Neuron (in vitro differentiated cells): Measurements from ENCODE around the gene STPG3.

Source experiments
- H2AFZ ChIP-seq: one replicate; pipeline ENCODE4 v1.6.1; 2013; ENCODE audit warnings: low read depth, mild to moderate bottlenecking, inconsistent platforms, low read length, moderate library complexity
- H3K27me3 ChIP-seq: one replicate; pipeline ENCODE4 v1.6.1; 2013; ENCODE audit warnings: low read length; ENCODE audit not compliant: insufficient read depth
- H3K36me3 ChIP-seq: one replicate; pipeline ENCODE4 v1.6.1; 2013; ENCODE audit warnings: low read length; ENCODE audit not compliant: insufficient read depth
- H3K4me1 ChIP-seq: one replicate; pipeline ENCODE4 v1.6.1; 2013; ENCODE audit warnings: low read length; ENCODE audit not compliant: insufficient read depth
- H3K4me3 ChIP-seq: 2 replicates; pipeline ENCODE4 v1.5.1; 2013; ENCODE audit warnings: mild to moderate bottlenecking, low read length, moderate library complexity
- H3K9me3 ChIP-seq: one replicate; pipeline ENCODE4 v1.6.1; 2013; ENCODE audit warnings: low read length

The STPG3 gene

GRCh38 chr9:137217276-137218211 is 33.5 kb upstream of the STPG3 start:
- H3K9me3 ChIP-seq: no peaks in the 10 kb centered on the region
- H3K27me3 ChIP-seq: no peaks in the 10 kb centered on the region
- peaks cover 23% of the 10 kb centered on the region for H3K36me3 ChIP-seq
- no peak overlapping the region for H3K4me3 ChIP-seq
- H3K4me1 ChIP-seq: peaks cover 1% of the 10 kb centered on the region
- H2AFZ ChIP-seq: no peak overlapping the region

- Histone ChIP-seq H3K9me3 (no peaks in the 10 kb centered on the region), H3K27me3 (no peaks in the 10 kb centered on the region), H3K4me3 (no peak overlapping the region), H3K36me3 (peaks cover 23% of the 10 kb centered on the region), H2AFZ (no peak overlapping the region), H3K4me1 (peaks cover 7% of the 10 kb centered on the region)
Observed at GRCh38 chr9:137218212-137218753, 32.8 kb upstream of the STPG3 start.

GRCh38 chr9:137218754-137219271 is 32.3 kb upstream of the STPG3 start:
- no peak overlapping the region for H2AFZ ChIP-seq
- H3K9me3 ChIP-seq: no peaks in the 10 kb centered on the region
- no peaks in the 10 kb centered on the region for H3K27me3 ChIP-seq
- peaks cover 23% of the 10 kb centered on the region for H3K36me3 ChIP-seq
- H3K4me1 ChIP-seq: peaks cover 7% of the 10 kb centered on the region
- H3K4me3 ChIP-seq: no peak overlapping the region

- H2AFZ ChIP-seq: no peak overlapping the region
- H3K4me3 ChIP-seq: no peak overlapping the region
- H3K27me3 ChIP-seq: no peaks in the 10 kb centered on the region
- H3K36me3 ChIP-seq: peaks cover 18% of the 10 kb centered on the region
- H3K9me3 ChIP-seq: no peaks in the 10 kb centered on the region
- H3K4me1 ChIP-seq: peaks cover 10% of the 10 kb centered on the region
Observed at GRCh38 chr9:137219757-137220316, 31.2 kb upstream of the STPG3 start.

- Histone ChIP-seq H3K9me3 (no peaks in the 10 kb centered on the region), H3K36me3 (peaks cover 12% of the 10 kb centered on the region), H3K27me3 (no peaks in the 10 kb centered on the region), H3K4me3 (no peak overlapping the region), H2AFZ (no peak overlapping the region), H3K4me1 (peaks cover 10% of the 10 kb centered on the region)
Observed at GRCh38 chr9:137220317-137221094, 30.6 kb upstream of the STPG3 start.

- peaks cover 7% of the 10 kb centered on the region for H3K36me3 ChIP-seq
- H3K9me3 ChIP-seq: no peaks in the 10 kb centered on the region
- H3K4me1 ChIP-seq: peaks cover 12% of the 10 kb centered on the region
- no peaks in the 10 kb centered on the region for H3K27me3 ChIP-seq
- H3K4me3 ChIP-seq: no peak overlapping the region
- H2AFZ ChIP-seq: no peak overlapping the region
Observed at GRCh38 chr9:137221095-137221505, 30.0 kb upstream of the STPG3 start.

- Histone ChIP-seq H2AFZ (no peak overlapping the region), H3K9me3 (no peaks in the 10 kb centered on the region), H3K4me1 (peaks cover 15% of the 10 kb centered on the region), H3K27me3 (no peaks in the 10 kb centered on the region), H3K4me3 (peak overlapping the region; percentile 34), H3K36me3 (peaks cover 3% of the 10 kb centered on the region)
Observed at GRCh38 chr9:137221506-137222111, 29.5 kb upstream of the STPG3 start.

GRCh38 chr9:137222190-137223077 is 28.7 kb upstream of the STPG3 start, which contains the start of gene RNF208:
TSS of gene RNF208 (minus strand) at chr9:137222240. CDS start at chr9:137221212, 1,028 bp downstream.
- Histone ChIP-seq H3K9me3 (no peaks in the 10 kb centered on the region), H3K4me1 (peaks cover 15% of the 10 kb centered on the region), H3K36me3 (no peaks in the 10 kb centered on the region), H2AFZ (no peak within 1 kb of the TSS), H3K4me3 (peak within 1 kb of the TSS; percentile 98), H3K27me3 (no peaks in the 10 kb centered on the region)

- Histone ChIP-seq H3K36me3 (no peaks in the 10 kb centered on the region), H3K4me1 (peaks cover 15% of the 10 kb centered on the region), H3K4me3 (peak overlapping the region; percentile 98), H2AFZ (peak overlapping the region; percentile 90), H3K27me3 (no peaks in the 10 kb centered on the region), H3K9me3 (no peaks in the 10 kb centered on the region)
Observed at GRCh38 chr9:137223078-137223970, 27.8 kb upstream of the STPG3 start.

- Histone ChIP-seq H3K9me3 (no peaks in the 10 kb centered on the region), H3K4me1 (peaks cover 15% of the 10 kb centered on the region), H3K36me3 (no peaks in the 10 kb centered on the region), H3K4me3 (peak within 1 kb of the TSS; percentile 98), H2AFZ (peak within 1 kb of the TSS; percentile 90), H3K27me3 (no peaks in the 10 kb centered on the region)
Observed at GRCh38 chr9:137224830-137225694, 26.0 kb upstream of the STPG3 start, which contains the start of gene CYSRT1. TSS of gene CYSRT1 (plus strand) at chr9:137225174. CDS start at chr9:137225622, 448 bp downstream.
